HEK293 (cell line): ENCODE data around the gene ADCY6.

ENCODE experiments used
- TF ChIP-seq, protein P1 (sequence below): fragments of 450-650 bp; formaldehyde crosslinking; IDR thresholded peaks from 2 replicates; pipeline ENCODE4 v1.5.1; 2016; ENCODE audit warnings: missing biosample characterization, missing genetic modification characterization
- TF ChIP-seq, protein P2 (sequence below): fragments of 450-650 bp; formaldehyde crosslinking; IDR thresholded peaks from 2 replicates; pipeline ENCODE4 v1.5.1; 2016; ENCODE audit warnings: missing biosample characterization, missing genetic modification characterization

DNA sequence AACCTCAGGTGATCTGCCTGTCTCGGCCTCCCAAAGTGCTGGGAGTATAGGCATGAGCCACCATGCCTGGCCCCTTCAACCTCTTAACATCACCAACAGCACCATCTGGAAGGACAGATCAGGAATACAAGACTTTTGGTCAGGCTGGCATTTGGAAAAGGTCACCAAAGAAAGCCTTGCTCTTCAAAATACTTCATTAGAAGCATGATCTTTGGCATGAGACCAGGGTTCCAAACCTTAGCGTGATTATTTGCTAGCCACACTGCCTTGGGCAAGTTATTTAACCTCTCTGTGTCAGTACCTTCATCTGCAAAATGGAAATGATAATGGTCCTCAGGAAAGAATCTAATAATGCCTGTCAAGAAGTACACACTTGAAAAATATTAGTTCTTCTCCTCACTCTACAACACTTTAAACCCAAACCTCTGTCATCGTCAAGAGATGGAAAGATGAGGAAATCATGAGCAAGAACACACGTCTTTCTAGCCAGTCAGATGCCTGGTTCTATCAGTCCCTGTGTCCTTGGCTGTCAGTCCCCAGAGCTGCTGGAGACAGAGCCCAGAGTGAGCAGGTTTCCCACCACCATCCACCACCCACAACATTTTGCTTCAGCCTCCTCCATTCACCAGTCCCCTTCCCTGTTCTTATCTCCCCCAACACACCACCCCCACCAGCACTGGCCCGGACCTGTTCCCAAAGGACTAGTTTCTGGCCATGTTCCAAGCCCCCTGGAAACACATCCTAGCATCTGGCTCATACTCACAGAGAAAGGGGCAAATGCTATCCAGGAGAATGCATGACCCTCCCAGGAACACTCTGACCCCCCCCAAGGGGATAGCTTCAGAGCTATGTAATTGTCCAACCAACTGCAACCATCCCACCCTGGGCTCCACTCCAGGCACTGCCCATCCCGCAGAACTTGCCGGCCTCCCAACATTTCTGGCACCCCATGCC lies 2.0 kb downstream of the ADCY6 start:
- TF ChIP-seq, protein P1, sequence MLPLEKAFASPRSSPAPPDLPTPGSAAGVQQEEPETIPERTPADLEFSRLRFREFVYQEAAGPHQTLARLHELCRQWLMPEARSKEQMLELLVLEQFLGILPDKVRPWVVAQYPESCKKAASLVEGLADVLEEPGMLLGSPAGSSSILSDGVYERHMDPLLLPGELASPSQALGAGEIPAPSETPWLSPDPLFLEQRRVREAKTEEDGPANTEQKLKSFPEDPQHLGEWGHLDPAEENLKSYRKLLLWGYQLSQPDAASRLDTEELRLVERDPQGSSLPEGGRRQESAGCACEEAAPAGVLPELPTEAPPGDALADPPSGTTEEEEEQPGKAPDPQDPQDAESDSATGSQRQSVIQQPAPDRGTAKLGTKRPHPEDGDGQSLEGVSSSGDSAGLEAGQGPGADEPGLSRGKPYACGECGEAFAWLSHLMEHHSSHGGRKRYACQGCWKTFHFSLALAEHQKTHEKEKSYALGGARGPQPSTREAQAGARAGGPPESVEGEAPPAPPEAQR (tag by site-specific recombination), result no peak
- TF ChIP-seq, protein P2, sequence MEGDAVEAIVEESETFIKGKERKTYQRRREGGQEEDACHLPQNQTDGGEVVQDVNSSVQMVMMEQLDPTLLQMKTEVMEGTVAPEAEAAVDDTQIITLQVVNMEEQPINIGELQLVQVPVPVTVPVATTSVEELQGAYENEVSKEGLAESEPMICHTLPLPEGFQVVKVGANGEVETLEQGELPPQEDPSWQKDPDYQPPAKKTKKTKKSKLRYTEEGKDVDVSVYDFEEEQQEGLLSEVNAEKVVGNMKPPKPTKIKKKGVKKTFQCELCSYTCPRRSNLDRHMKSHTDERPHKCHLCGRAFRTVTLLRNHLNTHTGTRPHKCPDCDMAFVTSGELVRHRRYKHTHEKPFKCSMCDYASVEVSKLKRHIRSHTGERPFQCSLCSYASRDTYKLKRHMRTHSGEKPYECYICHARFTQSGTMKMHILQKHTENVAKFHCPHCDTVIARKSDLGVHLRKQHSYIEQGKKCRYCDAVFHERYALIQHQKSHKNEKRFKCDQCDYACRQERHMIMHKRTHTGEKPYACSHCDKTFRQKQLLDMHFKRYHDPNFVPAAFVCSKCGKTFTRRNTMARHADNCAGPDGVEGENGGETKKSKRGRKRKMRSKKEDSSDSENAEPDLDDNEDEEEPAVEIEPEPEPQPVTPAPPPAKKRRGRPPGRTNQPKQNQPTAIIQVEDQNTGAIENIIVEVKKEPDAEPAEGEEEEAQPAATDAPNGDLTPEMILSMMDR, result no peak
